Measurements from ENCODE around the gene CASQ1. TPM values are rescaled to one million over a fixed set of nuclear protein-coding genes. Genes with fewer than 3 reads are reported as not detected.
A peak's percentile ranks its signal among the peaks of the same experiment; 100 is the strongest.

Gene CASQ1
- total RNA-seq, 1 donor: not detected

DNA sequence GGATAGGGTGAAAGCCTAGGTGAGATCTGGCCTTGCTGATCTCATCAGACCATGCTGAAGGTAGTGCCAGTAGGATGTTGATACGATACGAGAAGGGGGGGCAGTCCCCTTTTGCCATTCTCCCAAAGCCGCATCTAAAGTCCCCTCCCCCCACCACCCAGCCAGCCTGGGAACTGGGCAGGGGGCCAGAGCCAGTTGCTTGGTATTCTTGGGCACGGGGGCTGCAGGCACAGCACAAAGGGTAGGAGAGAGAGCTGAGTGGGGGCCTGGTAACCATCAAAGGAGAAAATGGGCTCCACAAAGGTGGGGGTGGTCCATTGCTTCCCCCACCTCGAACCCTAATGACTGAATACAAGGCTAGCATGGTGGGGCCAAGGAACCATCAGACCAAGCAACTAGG, 20.2 kb downstream of the CASQ1 start:
- TF ChIP-seq, protein P1, sequence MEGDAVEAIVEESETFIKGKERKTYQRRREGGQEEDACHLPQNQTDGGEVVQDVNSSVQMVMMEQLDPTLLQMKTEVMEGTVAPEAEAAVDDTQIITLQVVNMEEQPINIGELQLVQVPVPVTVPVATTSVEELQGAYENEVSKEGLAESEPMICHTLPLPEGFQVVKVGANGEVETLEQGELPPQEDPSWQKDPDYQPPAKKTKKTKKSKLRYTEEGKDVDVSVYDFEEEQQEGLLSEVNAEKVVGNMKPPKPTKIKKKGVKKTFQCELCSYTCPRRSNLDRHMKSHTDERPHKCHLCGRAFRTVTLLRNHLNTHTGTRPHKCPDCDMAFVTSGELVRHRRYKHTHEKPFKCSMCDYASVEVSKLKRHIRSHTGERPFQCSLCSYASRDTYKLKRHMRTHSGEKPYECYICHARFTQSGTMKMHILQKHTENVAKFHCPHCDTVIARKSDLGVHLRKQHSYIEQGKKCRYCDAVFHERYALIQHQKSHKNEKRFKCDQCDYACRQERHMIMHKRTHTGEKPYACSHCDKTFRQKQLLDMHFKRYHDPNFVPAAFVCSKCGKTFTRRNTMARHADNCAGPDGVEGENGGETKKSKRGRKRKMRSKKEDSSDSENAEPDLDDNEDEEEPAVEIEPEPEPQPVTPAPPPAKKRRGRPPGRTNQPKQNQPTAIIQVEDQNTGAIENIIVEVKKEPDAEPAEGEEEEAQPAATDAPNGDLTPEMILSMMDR (IDR thresholded peaks at IDR 0.05; ENCODE audit: insufficient read depth, low read depth, low read length): no peak
- no peak for DNase-seq (ENCODE audit: low read depth)
- no peak overlapping the region for H3K4me3 ChIP-seq (ENCODE audit: low read depth, low read length)

DNA sequence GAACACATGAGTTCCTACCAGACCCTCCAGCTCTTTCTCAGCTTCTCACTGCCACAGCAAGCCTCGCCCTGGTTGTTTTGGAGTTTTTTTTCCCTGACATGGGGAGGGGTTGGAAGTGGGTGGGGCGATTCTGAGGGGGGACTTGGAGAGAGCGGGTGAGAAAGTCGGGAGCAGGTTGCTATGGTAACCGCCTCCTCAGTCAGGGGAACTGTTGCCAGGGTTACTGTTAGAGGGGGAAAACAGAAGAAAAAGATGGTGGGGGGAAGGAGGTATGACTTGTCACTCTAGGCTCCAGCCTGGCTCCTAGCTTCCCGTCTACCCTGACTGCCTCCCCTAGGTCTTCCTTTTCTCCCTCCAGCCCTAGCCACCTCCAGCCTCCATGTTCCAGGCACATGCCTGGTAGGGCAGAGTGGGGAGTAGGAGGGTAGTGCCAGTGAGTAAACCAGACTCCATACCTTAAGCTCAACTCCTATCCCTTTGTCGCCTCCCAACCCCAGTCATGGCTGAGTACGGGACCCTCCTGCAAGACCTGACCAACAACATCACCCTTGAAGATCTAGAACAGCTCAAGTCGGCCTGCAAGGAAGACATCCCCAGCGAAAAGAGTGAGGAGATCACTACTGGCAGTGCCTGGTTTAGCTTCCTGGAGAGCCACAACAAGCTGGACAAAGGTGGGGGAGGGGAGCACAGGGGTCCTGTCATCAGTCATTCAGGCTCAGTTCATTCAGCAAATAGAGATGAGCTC, 20.8 kb downstream of the CASQ1 start:
- TF ChIP-seq, protein P1 (IDR thresholded peaks at IDR 0.05; ENCODE audit: insufficient read depth, low read depth, low read length): no peak
- DNase-seq (ENCODE audit: low read depth): no peak
- no peak overlapping the region for H3K4me3 ChIP-seq (ENCODE audit: low read depth, low read length)

DNA sequence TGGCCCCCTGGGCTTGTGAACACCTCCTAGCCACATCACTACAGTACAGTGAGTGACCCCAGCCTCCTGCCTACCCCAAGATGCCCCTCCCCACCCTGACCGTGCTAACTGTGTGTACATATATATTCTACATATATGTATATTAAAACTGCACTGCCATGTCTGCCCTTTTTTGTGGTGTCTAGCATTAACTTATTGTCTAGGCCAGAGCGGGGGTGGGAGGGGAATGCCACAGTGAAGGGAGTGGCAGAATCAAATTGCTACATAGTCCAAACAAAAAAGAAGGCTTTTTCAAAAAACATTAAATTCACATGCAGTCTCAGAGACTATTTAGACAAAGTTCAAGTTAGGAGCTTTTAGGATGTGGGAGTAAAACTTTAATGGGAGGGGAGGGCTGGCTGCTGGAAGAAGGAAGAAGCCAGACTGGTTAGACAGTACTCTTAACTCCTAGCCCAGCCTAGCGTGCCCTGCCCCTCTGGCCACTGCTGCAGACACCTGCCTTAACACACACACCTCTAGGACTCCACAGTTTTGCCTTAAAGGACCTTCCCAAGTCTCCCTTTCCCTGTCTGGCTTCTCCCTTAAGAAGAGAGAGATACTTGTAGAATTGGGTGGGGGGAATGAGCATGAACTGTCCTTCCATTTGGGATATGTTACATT, 24.2 kb downstream of the CASQ1 start:
- no peak overlapping the region for H3K4me3 ChIP-seq (ENCODE audit: low read depth, low read length)
- TF ChIP-seq, protein P1 (IDR thresholded peaks at IDR 0.05; ENCODE audit: insufficient read depth, low read depth, low read length): no peak
- no peak for DNase-seq (ENCODE audit: low read depth)

DNA sequence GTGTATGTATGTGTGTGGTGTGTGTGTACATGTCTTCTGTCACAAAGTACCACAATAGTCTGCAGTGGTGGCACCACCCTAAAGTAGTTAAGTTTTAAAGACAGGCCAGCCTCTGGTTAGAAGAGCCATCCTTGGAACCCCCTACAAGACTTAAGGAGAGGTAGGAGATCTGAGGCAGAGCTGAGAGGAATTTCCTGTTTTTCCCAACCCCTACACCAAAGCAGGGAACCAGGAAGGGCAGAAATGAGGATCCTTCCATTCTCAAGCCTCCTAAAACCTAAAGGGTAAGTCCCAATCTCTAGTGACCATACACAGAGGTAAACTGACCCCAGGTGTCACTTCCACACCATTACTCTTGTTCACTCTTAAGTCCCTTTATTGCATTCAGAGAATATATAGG, 25.9 kb downstream of the CASQ1 start:
- H3K4me3 ChIP-seq (ENCODE audit: low read depth, low read length): no peak overlapping the region
- DNase-seq (ENCODE audit: low read depth): no peak

DNA sequence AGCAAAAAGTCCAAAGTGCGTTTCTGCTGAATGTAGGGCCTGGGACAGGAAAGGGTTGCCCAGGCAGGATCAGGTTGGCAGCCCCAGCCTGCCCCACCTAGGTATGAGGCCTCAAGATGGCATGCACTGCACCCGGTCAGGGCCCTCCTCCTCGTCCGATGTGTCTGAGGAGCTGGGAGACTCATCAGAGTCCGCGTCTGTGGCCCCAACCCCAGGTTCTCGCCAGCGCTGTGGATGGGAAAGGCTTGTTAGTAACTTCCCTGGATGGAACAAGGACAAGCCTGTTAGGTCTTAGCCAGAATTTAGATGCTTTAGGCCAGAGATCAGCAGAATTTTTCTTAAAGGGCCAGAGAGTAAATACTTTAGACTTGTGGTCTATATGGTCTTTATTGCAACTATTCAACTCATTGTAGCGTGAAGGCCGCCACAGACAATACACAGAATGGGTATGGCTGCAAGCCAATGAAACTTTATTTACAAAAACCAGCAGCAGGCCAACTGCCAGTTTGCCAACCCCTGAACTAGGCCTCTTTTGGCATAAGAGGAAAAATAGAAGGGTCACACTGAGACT, 27.2 kb downstream of the CASQ1 start:
- H3K4me3 ChIP-seq (ENCODE audit: low read depth, low read length): no peak overlapping the region
- TF ChIP-seq, protein P1 (IDR thresholded peaks at IDR 0.05; ENCODE audit: insufficient read depth, low read depth, low read length): no peak
- DNase-seq (ENCODE audit: low read depth): no peak

More for the DNA sequence above, 25.9 kb downstream of the CASQ1 start:
- TF ChIP-seq, protein P1 (IDR thresholded peaks at IDR 0.05; ENCODE audit: insufficient read depth, low read depth, low read length): no peak

DNA sequence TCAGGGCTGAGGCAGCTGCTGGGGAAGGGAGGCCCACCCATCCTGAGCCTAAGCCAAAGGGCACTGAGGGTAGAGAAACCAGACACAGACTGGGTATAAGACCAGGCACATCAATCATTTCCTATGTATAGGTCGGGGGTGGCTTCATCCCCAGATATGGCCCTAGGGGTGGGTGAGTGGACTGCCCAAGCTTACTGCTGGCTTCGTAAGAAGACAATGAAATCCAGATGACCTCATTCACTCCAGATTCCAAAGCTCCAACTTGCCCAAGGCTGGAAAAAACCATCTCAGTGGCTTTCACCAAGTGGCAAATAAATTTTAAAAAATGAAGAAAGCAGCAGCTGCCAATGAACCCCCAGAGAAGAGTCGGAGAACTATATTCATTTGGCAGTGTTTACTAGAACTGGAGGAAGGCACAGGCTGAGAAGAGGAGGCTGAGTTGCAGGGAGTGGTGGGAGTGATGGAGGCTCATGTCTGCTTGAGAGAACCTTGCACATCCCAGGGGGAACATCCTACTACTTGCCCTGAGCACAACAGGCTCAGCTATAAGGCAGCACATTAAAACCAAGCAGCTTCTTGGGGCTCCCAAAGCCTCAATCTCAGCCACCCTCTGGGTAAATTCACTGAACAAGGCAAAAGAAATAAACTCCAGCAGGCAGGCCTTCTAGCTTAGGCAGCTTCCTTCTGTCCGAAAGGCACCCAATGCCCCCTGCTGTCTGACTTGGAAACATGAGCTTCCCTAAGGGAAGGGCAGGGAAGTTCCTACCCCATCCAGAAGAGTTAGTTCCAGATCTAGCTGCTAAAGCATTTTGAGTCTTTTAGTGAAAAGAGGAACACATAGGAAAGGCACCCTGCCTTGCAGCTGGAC, 28.9 kb downstream of the CASQ1 start:
- H3K4me3 ChIP-seq (ENCODE audit: low read depth, low read length): no peak overlapping the region
- TF ChIP-seq, protein P1 (IDR thresholded peaks at IDR 0.05; ENCODE audit: insufficient read depth, low read depth, low read length): peak; percentile 74
- peak; percentile 77 for DNase-seq (ENCODE audit: low read depth)
